ENCODE results near the gene ZFAND2A.

DNA sequence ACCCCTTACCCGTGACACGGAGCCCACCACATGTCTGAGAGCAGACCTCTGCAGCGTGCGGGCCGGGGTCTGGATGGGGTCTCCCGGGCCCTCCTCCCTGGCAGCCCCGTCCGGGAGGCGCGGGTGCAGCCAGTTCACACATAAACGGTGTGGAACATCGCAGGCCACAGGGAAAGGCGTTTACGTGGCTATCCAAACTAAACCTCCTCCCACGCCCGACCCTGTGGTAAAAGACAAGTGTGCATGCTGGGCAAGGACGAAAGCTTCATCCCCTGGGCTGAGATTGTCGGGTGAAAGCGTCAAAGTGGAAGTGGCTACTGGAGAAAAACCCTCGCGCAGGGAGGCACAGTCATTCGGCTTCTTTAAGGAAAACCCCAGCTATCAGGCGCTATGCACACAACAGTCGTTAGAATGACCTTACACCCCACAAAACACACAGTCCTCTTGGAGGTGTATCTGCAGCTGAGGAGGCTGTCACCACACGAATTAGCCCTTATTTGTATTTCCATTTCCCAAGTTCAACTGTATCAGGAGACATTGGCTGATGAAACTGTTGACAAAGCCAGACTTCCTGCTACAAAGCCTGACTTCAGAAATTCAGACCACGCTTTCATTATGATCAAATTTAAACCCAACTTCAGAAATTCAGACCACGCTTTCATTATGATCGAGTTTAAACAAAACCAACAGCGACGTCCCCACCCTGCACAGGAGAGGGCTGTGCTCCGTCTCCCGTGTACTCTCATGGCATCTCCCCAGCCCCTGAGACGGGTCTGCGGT is 56.8 kb downstream of the ZFAND2A start:
- TF ChIP-seq BHLHE40 (IDR thresholded peaks at IDR 0.05; ENCODE audit: borderline replicate concordance), result no peak
- no peak for TF ChIP-seq SP1 (IDR thresholded peaks at IDR 0.05)
- no peak for TF ChIP-seq ARNT (IDR thresholded peaks at IDR 0.05)
- no peak for TF ChIP-seq FOXK2 (IDR thresholded peaks at IDR 0.05)
- TF ChIP-seq CTBP1 (IDR thresholded peaks at IDR 0.05; ENCODE audit: borderline replicate concordance), result no peak

All from HEK293T (cell line).